Right lobe of liver (tissue), 6 donors: ENCODE measurements around the gene EMC10. TPM values are rescaled to one million over a fixed set of nuclear protein-coding genes. Genes with fewer than 3 reads are reported as not detected.

Source experiments
- ATAC-seq, 4 donors: fragments of 200-7000 bp; cut with Tn5 transposase; one replicate each; pipeline ENCODE4 v1.9.1; 2020; ENCODE audit warnings: mild to moderate bottlenecking in 4 of 4, moderate library complexity in 4 of 4
- DNase-seq, 3 donors: peaks; one replicate each; pipeline ENCODE4 v3.0.0-alpha.2; 2020
- H3K27ac ChIP-seq, 3 donors: fragments of 200-600 bp; one replicate each; pipeline ENCODE4 v1.8.0; 2022
- H3K27me3 ChIP-seq, 2 donors: fragments of 200-600 bp; one replicate each; pipeline ENCODE4 v1.8.0; 2022
- H3K36me3 ChIP-seq, 4 donors: fragments of 200-600 bp; sonication (generic) in 1 of 4; one replicate each; pipeline versions ENCODE4 v1.5.1 to v1.8.0; 2017 to 2022; ENCODE audit warnings: control low read depth in 1 of 4
- H3K4me1 ChIP-seq, 4 donors: fragments of 200-600 bp; sonication (generic) in 1 of 4; one replicate each; pipeline versions ENCODE4 v1.5.1 to v1.8.0; 2017 to 2022; ENCODE audit warnings: control low read depth in 1 of 4
- H3K4me3 ChIP-seq, 3 donors: fragments of 200-600 bp; one replicate each; pipeline ENCODE4 v1.8.0; 2022
- H3K9me3 ChIP-seq, 4 donors: fragments of 200-600 bp; sonication (generic) in 1 of 4; one replicate each; pipeline versions ENCODE4 v1.5.1 to v1.8.0; 2017 to 2022; ENCODE audit warnings: control low read depth in 1 of 4
- CTCF ChIP-seq, 4 donors: fragments of 200-600 bp in 3 of 4; fragments of 450-650 bp in 1 of 4; IDR thresholded peaks; one replicate each; pipeline versions ENCODE4 v1.5.1 to v1.8.0; 2016 to 2022; ENCODE audit warnings: antibody characterized with exemption in 4 of 4, mild to moderate bottlenecking in 2 of 4
- POLR2A ChIP-seq: fragments of 450-650 bp; IDR thresholded peaks from one replicate; pipeline ENCODE4 v1.6.1; 2017; ENCODE audit warnings: antibody characterized with exemption, mild to moderate bottlenecking
- WGBS: methylation state at CpG from one replicate; pipeline ENCODE4 v1.1.6; 2018; ENCODE audit warnings: low coverage, low lambda C conversion rate; ENCODE audit not compliant: insufficient coverage; ENCODE audit errors: missing lambda C conversion rate; 5-methylcytosine and 5-hydroxymethylcytosine counted together
- intact Hi-C, 2 donors: fragments of 100-400 bp; cut with DNase I; formaldehyde crosslinking; loops; one replicate each; pipeline versions ENCODE4 v1.11.2 to v1.14.1; 2022
- total RNA-seq, 6 experiments: library from RNA; depleted of rRNA in 2 of 6; stranded (reverse); fragments of >200 nt in 2 of 6; fragmentation: NEBNext Ultra II Directional in 3 of 6; extraction: Animal tissue kit (Norgen Biotek cat#: 25700) in 3 of 6; gene quantifications; one replicate each; pipeline versions ENCODE4 v1.1.0 to v1.2.4, GENCODE V29; 2016 to 2023
- donor health status: DM: no; HTN: yes; CAD: no.
- donor health status: DM: no; HTN: no; CAD: no.
- donor health status: DM: no; HTN: no; CAD: no.
- donor health status: DM: no; HTN: yes; CAD: no.
- donor health status: DM: no; HTN: yes; CAD: no.

The EMC10 gene
- total RNA-seq, 6 experiments from 2014 or later = 48.6 to 82.8 (median 74.2) TPM

DNA sequence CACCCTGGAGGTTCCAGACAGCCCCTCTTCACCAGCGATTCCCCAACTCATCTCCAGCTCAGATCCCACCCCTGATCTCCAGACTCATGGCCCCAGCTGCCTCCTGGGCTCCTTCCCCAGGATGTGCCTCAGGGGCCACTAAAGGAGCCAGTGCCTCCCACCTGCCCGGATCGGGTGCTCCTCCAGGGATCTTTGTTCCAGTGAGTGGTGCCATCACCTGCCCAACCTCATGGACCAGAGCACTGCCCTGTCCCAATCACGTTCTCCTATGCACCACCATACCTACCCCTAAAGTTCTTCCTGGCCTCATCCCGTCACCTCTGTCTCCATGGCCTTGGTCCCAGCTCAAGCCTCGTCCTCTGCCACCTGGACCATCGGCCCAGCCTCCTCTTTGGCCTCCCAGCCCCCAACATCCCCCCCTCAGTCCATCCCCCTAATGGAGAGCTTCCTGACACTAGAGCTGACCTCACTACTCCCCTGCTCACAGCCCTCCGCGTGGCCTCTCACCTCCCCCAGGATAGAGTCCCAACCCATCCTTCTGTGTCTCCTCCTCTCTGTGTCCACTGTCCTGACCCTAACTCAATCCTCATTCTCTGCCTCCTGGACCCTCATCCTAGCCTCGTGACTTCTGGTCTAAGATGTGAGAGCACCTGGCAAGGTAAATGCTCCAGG is 9.1 kb downstream of the EMC10 start:
- TF ChIP-seq CTCF (IDR thresholded peaks at IDR 0.05) (no peak), POLR2A (no peak)
- 79% methylated on average over 7 of the region's 10 CpGs for WGBS
- H3K4me3 ChIP-seq = no peak overlapping the region
- intact Hi-C loops = no loop called here
- H3K36me3 ChIP-seq = peaks cover 0 to 7% (median 4%) of the 10 kb centered on the region in 4 donors
- ATAC-seq (no peak), DNase-seq (peak in 1 of 3 donors; percentile 34)
- no peaks in the 10 kb centered on the region for H3K4me1 ChIP-seq
- H3K9me3 ChIP-seq = no peaks in the 10 kb centered on the region
- no peak overlapping the region for H3K27ac ChIP-seq
- H3K27me3 ChIP-seq = no peaks in the 10 kb centered on the region

- H3K27me3 ChIP-seq = no peaks in the 10 kb centered on the region
- intact Hi-C loops = no loop called here
- no peaks in the 10 kb centered on the region for H3K36me3 ChIP-seq
- H3K9me3 ChIP-seq = no peaks in the 10 kb centered on the region
- TF ChIP-seq CTCF (IDR thresholded peaks at IDR 0.05) (peak; percentile 25 to 43 (median 29)), POLR2A (no peak)
- no peaks in the 10 kb centered on the region for H3K4me1 ChIP-seq
- DNase-seq (peak in 1 of 3 donors; percentile 45), ATAC-seq (no peak)
- H3K27ac ChIP-seq = no peak overlapping the region
- no peak overlapping the region for H3K4me3 ChIP-seq
- 72% methylated on average over 9 of the region's 18 CpGs for WGBS
These were observed 10.7 kb downstream of the EMC10 start for GRCh38 chr19:50486823-50487515.

DNA sequence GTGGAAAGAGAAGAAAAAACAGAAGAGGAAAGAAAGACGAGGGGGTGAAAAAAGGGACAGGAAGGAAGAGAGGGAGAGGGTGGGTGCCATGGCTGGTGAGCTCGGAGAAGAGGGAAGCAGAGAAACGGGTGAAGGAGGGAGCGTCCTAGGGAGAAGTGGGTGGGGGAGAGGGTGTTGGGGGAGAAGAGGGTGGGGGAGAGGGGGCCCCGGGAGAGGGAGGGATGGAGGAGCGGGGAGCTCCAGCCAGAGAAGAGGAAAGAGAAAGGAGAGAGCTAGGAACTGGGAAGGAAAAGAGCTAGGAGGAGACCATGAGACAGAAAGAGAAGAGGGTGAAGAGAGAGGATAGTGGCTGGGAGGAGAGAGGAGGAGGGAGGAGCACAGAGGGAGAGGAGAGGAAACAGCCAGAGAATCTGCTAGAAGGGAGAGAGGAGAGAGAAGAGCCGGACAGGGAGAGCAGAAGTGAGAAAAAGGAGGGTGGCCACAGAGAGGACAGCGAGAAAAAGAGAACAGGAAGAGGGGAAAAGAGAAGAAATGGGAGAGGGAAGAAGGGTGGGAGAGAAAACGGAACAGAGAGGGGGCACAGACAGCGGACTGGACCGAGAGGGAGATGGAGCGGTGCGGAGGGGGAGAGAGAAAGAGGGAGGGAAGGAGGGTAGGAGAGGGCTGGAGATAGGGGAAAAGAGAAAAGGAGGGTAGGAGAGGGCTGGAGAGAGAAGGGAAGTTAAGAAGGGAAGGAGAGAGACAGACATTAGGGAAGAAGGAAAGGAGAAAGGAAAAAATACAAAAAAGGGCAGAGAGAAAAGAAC is 12.3 kb downstream of the EMC10 start:
- Histone ChIP-seq H3K4me1 (no peaks in the 10 kb centered on the region), H3K4me3 (no peak overlapping the region), H3K9me3 (no peaks in the 10 kb centered on the region), H3K27me3 (no peaks in the 10 kb centered on the region), H3K36me3 (no peaks in the 10 kb centered on the region), H3K27ac (no peak overlapping the region)
- 25% methylated on average over 13 of the region's 13 CpGs for WGBS
- ATAC-seq (peak in 2 of 4 donors; percentile 10 to 45), DNase-seq (peak in 1 of 3 donors; percentile 15)
- TF ChIP-seq POLR2A = no peak
- no peak for TF ChIP-seq CTCF (IDR thresholded peaks at IDR 0.05)
- intact Hi-C loops = no loop called here

DNA sequence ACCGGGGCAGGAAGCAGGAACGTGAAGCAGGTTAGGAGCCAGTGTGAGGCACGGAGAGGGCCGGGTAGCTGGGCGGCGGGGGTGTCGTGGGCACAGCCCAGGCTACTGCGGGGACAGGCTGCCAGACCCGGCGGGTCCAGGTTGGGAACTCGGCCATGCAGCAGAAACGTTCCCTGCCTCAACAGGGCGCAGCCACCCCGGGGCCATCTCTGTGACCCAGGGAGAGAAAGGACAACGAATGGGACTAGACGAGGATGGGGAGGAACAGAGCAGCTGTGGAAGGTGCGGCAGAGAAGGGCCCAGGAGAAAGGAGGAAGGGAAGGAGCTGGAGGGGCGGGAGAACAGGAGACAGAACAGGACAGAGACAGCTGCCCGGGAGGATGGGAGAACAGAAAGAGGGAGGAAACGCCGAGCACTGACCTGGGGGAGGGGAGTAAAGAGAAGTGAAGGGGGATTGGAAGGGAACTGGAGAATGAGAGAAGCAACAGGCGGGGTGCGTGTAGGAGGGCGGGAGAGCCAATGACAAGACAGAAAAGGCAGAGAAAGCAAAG is 13.2 kb downstream of the EMC10 start:
- Histone ChIP-seq H3K27me3 (no peaks in the 10 kb centered on the region), H3K36me3 (no peaks in the 10 kb centered on the region), H3K9me3 (no peaks in the 10 kb centered on the region), H3K4me1 (no peaks in the 10 kb centered on the region), H3K27ac (no peak overlapping the region), H3K4me3 (no peak overlapping the region)
- TF ChIP-seq CTCF (IDR thresholded peaks at IDR 0.05) = no peak
- TF ChIP-seq POLR2A = no peak
- intact Hi-C loops = no loop called here
- DNase-seq (peak in 2 of 3 donors; percentile 40), ATAC-seq (peak in 3 of 4 donors; percentile 7 to 58 (median 37))
- 36% methylated on average over 12 of the region's 24 CpGs for WGBS
